Ramos (cell line): ENCODE results near the gene SUCLG2.

Experiments used
- in situ Hi-C: fragments of 300-500 bp; cut with MboI; formaldehyde crosslinking; loops from one replicate; pipeline ENCODE4 v1.14.3; 2022; ENCODE audit warnings: low sequenced_read_pairs; ENCODE audit not compliant: unreplicated experiment

The SUCLG2 gene

GRCh38 chr3:67654099-67654843, at the start of gene SUCLG2:
Gene SUCLG2, minus strand, starts transcription at chr3:67654612. Its CDS starts 26 bp downstream, at chr3:67654586.
- in situ Hi-C loops: no loop called here

GRCh38 chr3:67700596-67700995, 46.2 kb upstream of the SUCLG2 start:
- in situ Hi-C loops: no loop called here

- in situ Hi-C loops: no loop called here
These were observed 45.5 kb upstream of the SUCLG2 start for GRCh38 chr3:67699882-67700281.

GRCh38 chr3:67692621-67693020, 38.2 kb upstream of the SUCLG2 start:
- in situ Hi-C loops: no loop called here

- in situ Hi-C loops: no loop called here
These were observed 37.5 kb upstream of the SUCLG2 start for GRCh38 chr3:67691926-67692325.

- in situ Hi-C loops: no loop called here
These were observed 36.8 kb upstream of the SUCLG2 start for GRCh38 chr3:67691207-67691606.

GRCh38 chr3:67689806-67690205, 35.4 kb upstream of the SUCLG2 start:
- in situ Hi-C loops: no loop called here

GRCh38 chr3:67688231-67688630, 33.8 kb upstream of the SUCLG2 start:
- in situ Hi-C loops: no loop called here

GRCh38 chr3:67686069-67686468, 31.7 kb upstream of the SUCLG2 start:
- in situ Hi-C loops: no loop called here

- in situ Hi-C loops: no loop called here
These were observed 31.1 kb upstream of the SUCLG2 start for GRCh38 chr3:67685499-67685898.

GRCh38 chr3:67684211-67684610, 29.8 kb upstream of the SUCLG2 start:
- in situ Hi-C loops: no loop called here

GRCh38 chr3:67683522-67683921, 29.1 kb upstream of the SUCLG2 start:
- in situ Hi-C loops: no loop called here

- in situ Hi-C loops: no loop called here
These were observed 24.3 kb upstream of the SUCLG2 start for GRCh38 chr3:67678665-67679064.

GRCh38 chr3:67674055-67674454, 19.6 kb upstream of the SUCLG2 start:
- in situ Hi-C loops: no loop called here

GRCh38 chr3:67662733-67663132, 8.3 kb upstream of the SUCLG2 start:
- in situ Hi-C loops: no loop called here

- in situ Hi-C loops: no loop called here
These were observed 6.7 kb upstream of the SUCLG2 start for GRCh38 chr3:67661089-67661488.

- in situ Hi-C loops: no loop called here
These were observed 2.8 kb upstream of the SUCLG2 start for GRCh38 chr3:67657192-67657591.

GRCh38 chr3:67656614-67657013, 2.2 kb upstream of the SUCLG2 start:
- in situ Hi-C loops: no loop called here

GRCh38 chr3:67655364-67656121, 1.1 kb upstream of the SUCLG2 start:
- in situ Hi-C loops: no loop called here

GRCh38 chr3:67654844-67655177, 399 bp upstream of the SUCLG2 start:
- in situ Hi-C loops: no loop called here

- in situ Hi-C loops: no loop called here
These were observed 850 bp downstream of the SUCLG2 start for GRCh38 chr3:67653425-67654098.
